GM19035 (cell line): ENCODE data around the gene MAP7D1.
"Not testable (repeated sequence)": the region's sequence is repeated elsewhere in the genome, so short reads cannot be mapped to it uniquely, and the experiment has no call there.

Experiments used
- ATAC-seq: cut with Tn5 transposase; IDR thresholded peaks from one replicate; pipeline ENCODE4 v1.9.1; 2021; ENCODE audit not compliant: unreplicated experiment

The MAP7D1 gene

DNA sequence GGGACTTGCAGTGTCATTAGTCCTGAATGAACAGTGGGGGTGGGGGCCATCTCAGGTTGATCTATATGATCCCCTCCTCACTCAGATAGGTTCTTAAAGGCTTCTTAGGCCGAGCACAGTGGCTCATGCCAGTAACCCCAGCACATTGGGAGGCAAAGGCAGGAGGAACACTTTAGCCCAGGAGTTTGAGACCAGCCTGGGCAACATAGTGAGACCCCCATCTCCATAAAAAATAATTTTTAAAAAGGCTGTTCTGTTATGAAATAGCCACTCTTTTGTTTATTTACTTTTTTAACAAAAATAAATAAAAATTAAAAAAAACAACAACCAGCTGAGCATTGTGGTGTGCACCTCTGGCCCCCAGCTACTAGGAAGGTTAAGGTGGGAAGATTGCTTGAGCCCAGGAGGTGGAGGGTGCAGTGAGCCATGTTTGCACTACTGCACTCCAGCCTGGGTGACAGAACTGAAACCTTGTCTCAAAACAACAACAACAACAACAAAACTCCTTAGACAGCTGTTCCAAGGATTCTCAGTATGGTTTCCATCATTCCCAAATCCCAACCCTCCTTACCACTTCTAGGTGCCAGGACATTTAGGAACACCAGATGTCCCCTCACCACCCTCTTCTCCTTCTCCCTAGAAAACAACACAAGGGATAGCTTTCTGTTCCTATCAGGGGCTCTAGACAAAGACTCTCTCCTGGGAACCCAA lies 4.7 kb upstream of the MAP7D1 start:
- ATAC-seq, result no peak

DNA sequence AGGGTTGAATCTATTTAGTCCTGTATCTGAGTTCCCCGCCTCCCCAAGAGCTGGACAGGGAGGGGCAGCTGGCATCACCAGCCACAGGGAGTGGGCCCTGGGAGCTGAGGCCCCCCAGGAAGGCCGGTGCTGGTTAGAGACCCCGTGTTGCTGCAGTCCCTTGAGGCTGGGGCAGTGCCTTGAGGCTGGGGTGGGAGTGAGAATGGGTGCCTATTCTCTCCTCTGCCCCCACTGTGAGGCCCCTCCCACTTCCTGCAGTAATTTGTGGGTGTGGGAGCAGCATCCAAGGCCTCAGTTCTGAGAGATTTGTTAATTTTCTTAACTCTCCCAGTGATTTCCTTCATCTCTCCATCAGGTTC lies 4.1 kb upstream of the MAP7D1 start:
- ATAC-seq, result no peak

DNA sequence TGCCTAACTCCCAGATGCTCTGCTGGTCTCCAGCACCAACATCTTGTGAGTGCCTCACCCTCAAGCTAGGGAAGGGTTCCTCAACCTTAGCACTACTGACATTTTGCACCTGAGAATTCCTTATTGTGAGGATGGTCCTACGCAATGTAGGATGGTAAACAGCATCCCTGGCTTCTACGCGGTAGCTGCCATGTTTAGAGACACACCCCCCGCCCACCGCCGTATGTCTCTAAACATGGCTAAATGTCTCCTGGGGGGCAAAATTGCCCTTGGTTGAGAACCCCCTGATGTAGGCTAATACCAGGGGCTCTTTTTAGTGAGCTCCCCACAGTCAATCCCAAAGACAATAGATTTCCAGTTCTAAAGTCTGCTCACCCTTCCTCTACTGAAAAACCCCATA lies 2.5 kb upstream of the MAP7D1 start:
- ATAC-seq, result no peak

DNA sequence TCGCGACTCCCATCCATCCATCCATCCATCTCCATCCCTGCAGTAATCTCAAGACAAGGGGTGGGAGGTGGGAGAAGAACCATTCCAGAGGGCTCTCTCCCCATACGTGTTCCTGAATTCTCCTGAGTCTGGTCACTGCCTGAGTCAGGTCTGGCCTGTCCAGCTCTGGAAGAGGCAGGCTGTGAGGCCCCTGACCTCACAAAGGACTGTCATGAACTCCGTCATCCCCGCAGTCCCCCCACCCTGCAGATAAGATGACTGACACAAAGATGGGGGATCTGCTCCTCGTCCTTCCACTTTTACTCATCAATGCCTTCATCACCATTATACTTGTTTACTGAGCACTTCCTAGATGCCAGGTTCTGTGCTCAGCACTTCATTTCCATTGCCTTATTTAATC lies 1.6 kb upstream of the MAP7D1 start:
- no peak for ATAC-seq

DNA sequence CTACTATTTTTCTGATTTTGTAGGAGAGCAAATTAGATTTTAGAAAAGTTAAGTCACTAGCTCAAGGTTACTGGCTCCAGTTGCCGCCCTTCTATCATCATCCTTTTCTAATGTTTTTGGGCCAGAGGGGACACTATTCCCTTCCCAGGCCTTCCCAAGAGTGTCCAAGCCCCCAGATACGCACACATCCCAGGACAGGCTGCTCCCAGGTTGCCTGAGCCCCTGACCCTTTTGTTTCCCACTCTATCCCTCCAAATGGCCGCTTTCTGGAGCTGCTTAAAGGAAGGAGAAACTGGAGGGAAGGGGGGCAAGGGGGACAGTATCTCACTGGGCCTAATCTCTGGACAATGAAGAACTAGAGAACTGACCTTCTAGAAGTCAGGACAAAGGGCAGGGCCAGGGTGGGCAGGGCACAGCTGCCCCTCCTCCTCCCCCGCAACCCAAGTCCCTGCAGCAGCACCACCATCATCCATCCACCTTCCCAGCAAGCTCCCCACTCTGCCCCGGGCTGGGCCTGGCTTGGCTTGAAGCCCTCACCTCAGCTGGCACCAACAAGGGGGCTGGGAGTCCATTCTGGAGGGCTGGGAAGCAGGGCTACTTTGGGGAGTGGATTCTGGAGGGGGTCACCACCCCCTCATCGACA lies 1.1 kb upstream of the MAP7D1 start:
- no peak for ATAC-seq

DNA sequence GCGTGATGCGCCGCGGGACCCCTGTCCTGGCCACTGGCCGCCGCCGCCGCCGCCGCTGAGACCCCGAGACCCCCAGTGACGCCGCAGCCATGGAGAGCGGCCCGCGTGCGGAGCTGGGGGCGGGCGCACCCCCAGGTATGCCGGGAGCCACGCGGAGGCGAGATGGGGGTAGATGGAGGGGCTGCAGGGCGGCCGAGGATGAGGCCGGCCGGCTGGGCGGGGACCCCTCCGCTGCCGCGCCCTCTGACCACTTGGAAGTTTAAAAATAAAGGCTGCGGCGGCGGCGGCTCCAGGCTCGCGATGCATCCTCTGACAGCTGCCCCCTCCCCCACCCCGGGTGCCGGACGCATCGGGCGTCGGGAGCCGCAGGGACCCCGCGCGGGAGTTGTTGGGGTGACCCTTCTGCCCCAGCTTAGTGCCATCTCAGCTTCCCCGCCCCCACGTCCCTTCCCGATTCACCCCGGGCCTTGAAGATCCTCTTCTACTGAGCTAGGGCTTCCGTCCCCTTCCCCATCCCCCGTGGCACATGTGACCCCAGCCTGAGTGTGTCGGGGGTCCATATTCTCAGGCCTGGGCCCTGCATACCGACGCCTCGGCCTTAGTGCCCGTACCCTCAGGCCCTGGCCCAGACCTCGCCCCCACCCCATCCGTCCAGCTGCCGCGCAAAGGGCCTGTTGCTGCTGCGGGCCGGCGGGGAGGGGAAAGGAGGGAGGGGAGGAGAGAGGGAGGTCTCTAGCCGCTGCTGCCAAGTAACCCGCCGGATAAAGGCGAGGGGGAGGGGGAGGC lies 562 bp downstream of the MAP7D1 start:
- ATAC-seq, result peak; percentile 22

DNA sequence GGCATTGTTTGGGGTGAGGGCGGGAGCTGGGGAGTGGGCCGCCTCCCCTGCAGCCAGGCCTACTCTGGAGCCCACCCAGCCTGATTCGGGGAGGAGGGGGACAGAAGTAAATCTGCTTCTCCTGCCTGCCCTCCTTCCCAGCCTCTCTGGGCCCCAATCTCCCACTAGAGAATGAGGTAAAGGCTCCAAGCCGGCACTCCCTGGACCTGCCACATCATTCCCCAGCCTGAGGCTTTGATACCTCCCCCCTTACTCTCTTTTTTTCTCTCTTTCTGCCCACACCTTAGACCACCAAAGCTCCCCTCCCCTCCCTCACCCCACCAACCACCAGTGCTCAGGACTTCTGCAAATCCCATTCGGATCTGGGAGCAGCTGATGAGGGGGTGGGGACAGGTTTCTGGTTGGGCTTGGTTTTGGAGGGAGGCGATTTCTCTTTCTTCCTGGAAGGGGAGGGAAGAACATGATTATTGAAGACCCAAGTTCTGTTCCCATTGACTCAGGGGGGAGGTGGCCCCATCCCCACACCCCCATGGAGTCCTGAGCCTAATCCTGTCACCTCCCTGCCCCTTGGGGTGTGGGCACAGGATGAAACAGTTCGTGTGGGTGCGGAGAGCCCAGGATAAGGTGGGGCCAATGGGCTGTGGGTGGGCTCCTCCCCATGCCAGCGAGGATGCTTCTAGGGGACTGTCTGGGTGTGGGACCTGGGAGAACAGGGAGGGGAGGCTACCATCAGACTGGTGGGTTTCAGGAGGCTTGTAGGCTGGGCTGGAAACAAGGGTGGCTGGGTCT lies 1.3 kb downstream of the MAP7D1 start:
- no peak for ATAC-seq

DNA sequence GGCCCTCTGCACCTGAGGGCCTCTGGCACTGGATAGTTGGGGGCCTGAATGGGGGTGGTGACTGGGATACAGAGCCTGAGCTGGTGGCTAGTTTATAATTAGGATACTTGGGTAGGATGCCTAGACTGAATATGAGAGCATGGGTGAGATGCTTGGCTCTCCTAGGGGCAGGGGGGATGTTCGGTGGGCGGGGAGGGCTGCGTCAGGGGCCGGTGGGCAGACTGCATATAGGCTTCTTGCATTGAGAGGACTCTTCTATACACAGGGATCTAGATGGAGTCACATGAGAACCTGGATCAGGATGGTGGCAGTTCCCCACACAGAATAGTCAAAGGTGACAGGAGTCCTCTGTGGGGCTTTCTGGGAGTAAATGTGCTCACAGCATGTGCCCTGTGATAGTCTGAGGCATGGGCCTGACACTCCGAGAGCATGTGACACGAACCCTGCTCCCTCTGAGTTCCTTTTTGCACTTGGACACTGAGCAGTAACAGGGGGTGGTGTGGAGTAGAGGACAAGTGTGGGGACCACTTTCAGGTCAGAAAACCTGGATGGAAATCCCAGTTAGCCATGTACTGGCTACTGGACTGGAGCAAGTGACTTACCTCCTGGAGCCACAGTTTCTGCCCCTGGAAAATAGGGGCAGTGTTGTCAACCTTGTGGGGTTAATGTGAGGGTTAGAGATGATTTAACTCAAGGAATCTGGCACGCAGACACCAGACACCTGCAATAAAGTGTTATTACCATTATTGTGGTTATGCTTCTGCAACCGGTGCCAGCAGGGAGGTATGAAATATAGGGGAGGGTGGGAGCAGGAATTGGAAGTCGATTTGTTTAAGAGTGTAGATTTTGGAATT lies 2.2 kb downstream of the MAP7D1 start:
- no peak for ATAC-seq

DNA sequence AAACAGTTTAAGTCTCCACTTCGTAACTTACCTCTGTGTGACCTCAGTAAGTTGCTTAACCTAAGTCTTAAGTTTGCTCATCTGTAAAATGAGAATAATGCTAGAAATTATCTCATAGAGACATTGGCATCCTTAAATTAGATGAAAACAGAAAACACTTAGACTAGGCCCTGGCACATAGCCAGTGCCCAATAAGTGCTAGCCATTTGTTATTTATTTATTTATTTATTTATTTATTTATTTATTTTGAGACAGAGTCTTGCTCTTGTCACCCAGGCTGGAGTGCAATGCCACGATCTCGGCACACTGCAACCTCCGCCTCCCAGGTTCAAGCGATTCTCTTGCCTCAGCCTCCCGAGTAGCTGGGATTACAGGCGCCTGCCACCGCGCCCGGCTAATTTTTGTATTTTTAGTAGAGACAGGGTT lies 2.9 kb downstream of the MAP7D1 start:
- ATAC-seq, result not testable (repeated sequence)

DNA sequence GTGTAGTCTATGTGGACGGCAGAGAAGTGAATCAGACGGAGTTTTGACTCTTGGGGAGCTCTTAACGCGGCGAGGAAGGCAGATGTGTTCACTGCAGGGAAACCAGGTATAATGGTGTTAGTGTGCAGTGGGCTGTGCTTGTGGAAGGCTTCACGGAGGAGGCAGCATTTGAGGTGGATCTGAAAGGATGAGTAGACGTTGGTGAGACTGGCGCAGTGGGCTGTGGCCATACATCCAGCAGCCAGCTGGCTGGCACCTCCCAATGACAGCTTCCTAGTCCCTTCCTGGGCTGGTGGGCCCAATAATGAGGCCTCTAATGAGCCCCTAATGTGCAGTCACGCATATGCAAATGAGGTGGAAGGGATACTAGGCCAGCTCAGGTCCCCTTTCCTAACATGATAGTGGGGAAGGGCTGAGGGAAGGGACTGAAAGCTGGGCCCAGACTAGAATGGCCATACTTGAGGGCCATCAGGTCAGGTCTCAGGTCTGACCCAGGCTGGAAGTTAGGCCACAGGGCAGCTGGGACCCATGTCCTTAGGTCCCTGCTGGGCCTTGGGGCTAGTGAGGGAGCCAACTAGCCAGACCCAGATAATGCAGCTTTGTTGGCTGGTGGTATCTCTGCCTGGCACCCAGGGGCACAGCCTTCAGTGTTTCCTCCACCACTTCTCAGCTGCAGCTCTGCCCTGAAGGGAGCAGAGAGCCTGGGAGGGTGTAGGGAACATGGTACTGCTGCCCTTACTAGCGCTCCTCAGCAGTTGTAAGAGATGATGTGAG lies 3.8 kb downstream of the MAP7D1 start:
- ATAC-seq, result no peak

DNA sequence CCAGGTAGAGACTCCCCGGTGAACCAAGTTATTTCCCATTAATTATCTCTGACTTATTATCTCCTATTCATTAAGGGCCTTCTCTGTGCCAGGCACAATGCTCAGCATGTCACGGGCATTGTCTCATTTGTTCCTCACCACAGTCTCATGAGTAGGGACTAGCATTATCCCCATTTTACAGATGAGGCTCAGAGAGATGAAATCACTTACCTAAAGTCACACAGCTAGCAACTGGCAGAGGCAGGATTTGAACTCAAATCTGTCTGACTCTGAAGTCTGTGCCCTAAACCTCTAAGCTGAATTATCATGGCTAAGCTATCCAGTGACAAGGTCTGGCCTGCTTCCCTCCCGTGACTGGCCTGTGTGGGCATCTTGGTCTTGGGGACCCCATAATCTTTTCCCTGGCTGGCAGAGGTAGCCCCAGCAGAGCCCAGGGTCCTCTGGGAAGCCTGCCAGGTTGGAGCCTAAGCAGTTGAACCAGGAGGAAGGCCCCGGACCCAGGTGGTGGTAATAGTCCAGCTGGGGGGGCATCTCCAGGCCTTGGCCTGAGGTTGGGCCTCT lies 4.5 kb downstream of the MAP7D1 start:
- no peak for ATAC-seq

DNA sequence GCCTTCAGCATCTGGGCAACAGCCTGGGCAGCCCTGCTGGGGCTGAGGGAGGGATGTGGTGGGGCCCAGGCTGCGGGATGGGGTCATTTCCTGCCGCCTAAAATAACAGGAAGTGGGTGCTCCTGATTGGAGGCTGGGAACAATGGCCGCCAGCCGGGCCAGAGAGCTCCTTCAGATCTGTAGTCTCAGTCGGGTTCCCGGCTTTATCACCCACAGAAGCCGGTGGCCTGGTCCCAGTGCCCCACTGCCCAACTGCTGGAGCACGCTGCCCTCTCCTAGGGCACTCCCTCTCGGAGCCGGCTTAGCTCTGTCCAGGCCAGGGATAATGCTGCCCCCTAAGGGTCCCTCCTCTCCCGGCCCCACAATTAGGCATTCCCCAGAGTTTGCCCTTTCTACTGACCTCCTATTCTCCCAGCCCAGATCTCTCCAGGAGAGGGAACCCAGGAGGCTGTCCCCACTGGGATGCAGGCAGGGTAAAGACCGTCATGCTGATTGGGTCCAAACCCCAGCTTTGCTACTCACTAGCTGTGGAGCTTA lies 5.1 kb downstream of the MAP7D1 start:
- ATAC-seq, result no peak

DNA sequence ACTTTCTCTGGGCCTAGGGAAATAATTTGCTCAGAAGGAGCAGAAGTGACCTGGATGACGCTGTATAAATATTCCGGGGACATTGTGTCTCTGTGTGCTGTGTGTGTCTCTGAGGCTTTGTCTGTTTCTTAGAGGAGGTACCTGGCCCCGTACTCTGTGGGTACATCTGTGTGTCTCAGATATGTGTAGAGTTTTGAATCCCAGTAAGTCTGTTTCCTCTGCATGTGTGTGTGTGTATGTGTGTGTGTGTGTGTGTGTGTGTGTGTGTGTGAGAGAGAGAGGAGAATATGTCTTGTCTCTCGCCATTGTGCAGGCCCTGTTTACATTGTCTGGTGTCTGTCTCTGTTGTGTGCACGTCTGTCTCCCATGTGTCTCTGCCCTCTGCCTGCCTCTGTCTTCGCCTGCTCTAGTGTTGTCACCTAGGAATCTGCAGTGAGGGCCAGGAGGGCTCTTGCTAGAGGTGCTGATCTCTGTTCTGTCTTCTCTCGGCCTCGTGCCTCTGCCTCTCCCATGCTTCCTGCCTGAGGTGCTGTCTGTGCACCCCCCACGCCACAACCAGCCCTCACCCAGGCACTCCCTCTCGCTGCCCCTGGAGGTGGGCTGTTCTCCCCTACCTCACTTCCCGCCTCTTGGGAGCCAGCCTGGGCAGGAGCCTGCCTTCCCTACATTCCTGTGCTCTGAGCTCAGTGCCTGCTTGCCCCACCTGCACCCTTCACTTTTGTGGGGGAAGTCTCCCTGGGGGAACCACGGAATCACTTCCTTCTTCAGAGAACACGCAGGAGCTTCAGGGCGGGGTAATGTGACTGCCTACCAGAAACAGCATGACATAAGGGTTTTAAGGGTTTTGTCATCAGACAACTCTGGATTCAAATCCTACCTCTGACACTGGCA lies 5.9 kb downstream of the MAP7D1 start:
- no peak for ATAC-seq

DNA sequence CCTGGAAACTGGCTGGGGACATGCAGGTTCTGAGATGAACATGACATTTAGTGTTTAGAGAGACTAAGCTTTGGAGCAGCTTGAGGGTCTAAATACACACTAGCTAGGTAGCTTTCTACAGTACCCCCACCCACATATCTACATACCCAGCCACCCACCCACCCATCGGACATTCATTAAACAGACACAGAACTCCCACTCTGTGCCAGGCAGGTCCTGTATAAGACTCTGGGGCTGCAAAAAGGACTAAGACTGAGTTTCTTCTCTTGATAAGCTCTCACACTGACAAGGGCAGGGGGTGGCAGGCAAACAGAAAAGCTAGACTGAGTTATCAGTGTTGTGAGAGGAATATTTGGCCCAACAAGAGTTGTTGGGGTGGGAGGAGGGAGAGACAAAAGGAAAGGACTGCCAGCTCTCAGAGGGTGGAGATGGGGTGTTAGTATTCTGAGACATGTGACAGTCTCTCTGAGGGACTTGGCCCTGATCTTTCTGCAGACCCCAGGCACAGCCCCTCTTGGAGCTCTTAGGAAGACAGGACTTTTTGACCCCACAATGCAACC lies 6.8 kb downstream of the MAP7D1 start:
- ATAC-seq, result no peak

DNA sequence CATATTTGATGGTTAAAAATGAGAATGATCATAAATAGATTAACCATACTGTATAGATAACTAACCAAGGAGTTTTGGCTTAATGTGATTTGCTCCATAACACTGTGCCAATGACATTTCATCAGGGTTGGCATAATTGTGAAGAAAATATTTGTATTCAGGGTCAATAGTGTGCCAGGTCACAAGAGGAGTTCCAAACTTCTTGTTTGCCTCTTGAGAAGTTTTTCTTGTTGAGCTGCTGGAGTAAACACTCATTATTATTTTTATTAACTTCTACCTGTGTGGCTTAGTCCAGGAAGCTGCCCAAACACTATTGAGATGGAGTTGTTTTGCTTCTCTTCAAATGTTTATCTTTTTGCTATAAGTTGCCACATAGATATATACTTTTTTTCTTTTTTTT lies 7.5 kb downstream of the MAP7D1 start:
- no peak for ATAC-seq

DNA sequence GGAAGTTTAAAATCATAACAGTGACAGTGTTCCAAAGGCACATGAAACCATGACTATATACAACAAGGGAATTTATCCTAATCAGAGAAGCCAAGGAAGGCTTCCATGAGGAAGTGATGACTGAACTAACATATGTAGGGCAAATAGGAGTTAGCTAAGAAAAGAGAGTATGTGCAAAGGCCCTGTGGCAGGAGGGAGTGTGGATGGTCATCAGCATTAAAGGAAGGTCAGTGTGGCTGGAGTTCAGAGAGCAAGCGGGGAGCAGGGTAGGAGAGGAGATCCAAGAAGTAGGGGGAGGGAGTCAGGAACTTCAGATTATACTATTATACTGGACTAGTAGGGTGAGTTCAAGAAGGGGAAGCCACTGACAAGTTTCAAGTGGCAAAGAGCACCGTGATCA lies 8.4 kb downstream of the MAP7D1 start:
- no peak for ATAC-seq

DNA sequence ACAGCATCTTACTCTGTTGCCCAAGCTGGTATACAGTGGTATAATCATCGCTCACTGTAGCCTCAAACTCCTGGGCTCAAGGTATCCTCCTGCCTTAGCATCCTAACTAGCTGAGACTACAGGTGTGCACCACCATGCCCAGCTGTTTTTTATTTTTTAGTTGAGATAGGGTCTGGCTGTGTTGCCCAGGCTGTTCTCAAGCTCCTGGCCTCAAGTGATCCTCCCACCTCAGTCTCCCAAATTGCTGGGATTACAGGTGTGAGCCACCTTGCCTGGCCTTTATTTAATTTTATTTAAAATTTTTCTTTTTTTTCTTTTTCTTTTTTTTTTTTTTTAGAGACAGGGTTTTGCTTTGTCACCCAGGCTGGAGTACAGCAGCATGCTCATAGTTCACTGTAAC lies 9.2 kb downstream of the MAP7D1 start:
- no peak for ATAC-seq

DNA sequence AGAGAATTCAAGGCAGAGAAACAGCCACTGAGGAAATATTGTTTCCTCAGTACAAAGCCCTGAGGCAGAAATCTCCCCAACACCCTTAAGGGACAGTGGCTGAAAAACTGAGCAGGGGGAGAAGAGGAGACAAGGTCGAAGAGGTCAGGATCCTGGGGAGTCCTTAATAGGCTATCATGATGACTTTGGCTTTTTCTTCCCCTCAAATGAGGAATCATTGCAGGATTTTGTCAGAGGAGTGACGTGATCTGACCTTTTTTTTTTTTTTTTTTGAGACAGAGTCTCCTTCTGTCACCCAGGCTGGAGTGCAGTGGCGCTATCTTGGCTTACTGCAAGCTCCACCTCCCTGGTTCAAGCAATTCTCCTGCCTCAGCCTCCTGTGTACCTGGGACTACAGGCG lies 10.2 kb downstream of the MAP7D1 start:
- no peak for ATAC-seq
